Dermis microvascular lymphatic vessel endothelial cell (primary cell): ENCODE measurements around the gene ANKAR. TPM values are rescaled to one million over a fixed set of nuclear protein-coding genes. Genes with fewer than 3 reads are reported as not detected.
A peak's percentile ranks its signal among the peaks of the same experiment; 100 is the strongest.
"Not testable (repeated sequence)": the region's sequence is repeated elsewhere in the genome, so short reads cannot be mapped to it uniquely, and the experiment has no call there.

Source experiments
- DNase-seq, 2 donors: peaks; one replicate each; pipeline versions ENCODE4 v3.0.0 to v3.0.0-alpha.2; 2010; ENCODE audit warnings: low read depth in 2 of 2
- total RNA-seq: library from RNA; depleted of rRNA; stranded (reverse); fragments of >200 nt; gene quantifications from 2 replicates; pipeline ENCODE4 v1.2.1, GENCODE V29; 2014

The ANKAR gene
- total RNA-seq = 4.6 and 6.7 TPM in 2 replicates

- DNase-seq = peak; percentile 81 to 94
These were observed at the start of gene ANKAR for GRCh38 chr2:189674374-189675112. Gene ANKAR (plus strand): TSS chr2:189674670. CDS start chr2:189676491, 1,821 bp downstream.

DNA sequence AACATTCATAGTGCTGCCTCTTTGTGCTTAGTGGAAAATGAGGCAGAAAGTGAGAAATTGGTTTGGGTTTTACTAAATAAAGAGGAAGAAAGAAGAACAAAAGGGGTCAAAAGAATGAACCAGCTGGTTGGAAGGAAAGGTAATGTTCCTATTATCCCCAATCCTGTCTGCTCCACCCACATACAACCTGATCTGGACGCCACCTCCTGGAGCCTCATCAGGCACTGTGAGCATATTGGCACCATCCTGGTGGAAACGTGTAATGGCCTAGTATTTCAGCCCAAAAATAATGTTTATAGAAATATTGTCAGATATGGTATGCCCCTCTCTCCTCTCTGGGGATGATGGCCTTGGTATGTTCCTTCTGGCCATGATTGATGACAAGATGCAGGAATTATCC lies 48.8 kb upstream of the ANKAR start:
- DNase-seq = no peak

GRCh38 chr2:189627789-189628188 lies 46.7 kb upstream of the ANKAR start:
- no peak for DNase-seq

DNA sequence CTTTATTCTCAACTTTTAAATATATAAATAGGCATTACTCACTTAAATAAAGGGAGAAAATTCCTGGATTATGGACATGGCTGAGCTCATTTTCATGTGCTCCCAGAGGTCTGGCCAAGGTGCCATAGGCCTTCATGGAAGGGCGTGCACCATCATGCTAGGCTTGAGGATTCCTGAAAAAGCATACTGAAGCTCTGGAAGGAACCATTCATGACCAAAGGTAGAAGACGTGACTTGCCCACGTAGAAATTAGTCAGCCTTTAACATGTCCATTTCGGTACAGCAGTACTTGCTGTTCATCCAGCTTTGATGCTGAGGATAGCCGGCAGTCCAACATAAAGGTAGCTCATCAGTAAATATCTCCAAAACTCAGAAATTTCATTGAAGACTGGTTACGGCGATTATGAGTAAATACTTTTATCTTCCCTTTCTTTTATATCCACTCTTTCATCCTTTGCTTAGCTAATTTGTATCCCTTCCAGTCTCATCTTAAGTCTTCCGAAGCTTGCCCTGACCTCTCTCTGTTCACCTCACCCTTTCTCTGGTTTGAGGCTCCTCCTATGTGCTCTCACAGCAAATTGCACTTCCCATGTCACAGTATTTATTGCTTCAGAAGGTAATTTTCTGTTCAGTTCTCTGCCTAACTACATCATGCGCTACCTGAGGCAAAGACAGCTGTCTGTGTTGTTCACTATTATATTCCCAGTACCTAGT lies 45.5 kb upstream of the ANKAR start:
- DNase-seq = peak in 1 of 2 donors; percentile 27

GRCh38 chr2:189629531-189630453 lies 44.7 kb upstream of the ANKAR start:
- peak; percentile 24 to 71 for DNase-seq

GRCh38 chr2:189631849-189632248 lies 42.6 kb upstream of the ANKAR start:
- no peak for DNase-seq

- DNase-seq = peak in 1 of 2 donors; percentile 38
These were observed 41.1 kb upstream of the ANKAR start for GRCh38 chr2:189633392-189633811.

- no peak for DNase-seq
These were observed 39.1 kb upstream of the ANKAR start for GRCh38 chr2:189635353-189635752.

GRCh38 chr2:189638301-189639006 lies 36.0 kb upstream of the ANKAR start:
- DNase-seq = no peak

GRCh38 chr2:189639007-189639609 lies 35.4 kb upstream of the ANKAR start:
- DNase-seq = no peak

- DNase-seq = peak in 1 of 2 donors; percentile 50
These were observed 33.5 kb upstream of the ANKAR start for GRCh38 chr2:189641002-189641401.

DNA sequence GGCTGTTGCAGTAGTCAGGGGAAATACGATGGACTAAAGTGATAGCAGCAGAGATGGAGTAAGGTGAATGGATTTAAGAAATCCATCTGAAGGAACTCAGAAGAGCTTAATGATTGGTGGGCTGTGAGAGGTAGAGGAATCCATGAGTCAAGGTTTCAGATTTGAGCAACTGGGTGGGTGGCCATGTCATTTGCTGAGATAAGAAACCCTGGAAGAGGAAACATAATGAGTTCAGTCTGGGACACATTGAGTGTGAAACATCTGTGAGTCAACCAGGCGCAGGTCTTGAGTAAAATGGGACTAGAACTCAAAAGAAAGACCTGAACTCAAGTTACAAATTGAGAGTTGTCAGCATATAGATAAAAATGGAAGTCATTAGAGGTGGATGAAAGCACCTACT lies 32.9 kb upstream of the ANKAR start:
- DNase-seq = no peak

DNA sequence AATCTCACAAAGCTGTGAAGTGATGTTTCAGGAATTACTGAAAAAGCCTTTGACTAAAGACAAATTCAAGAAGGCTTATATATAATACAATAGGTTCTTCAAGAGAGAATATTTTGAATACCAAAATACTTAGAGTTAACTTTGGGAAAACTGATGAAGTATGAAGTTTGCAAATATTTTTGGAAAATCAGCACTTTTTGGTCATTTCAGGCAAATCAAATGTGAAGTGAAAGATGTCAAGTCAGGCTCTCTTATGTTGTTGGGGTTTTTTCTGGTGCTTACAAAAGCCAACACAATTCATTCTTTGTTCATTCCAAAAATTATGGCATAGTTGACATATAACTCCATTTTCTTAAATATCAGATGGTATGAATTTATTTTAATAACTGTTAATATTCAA lies 27.9 kb upstream of the ANKAR start:
- no peak for DNase-seq

DNA sequence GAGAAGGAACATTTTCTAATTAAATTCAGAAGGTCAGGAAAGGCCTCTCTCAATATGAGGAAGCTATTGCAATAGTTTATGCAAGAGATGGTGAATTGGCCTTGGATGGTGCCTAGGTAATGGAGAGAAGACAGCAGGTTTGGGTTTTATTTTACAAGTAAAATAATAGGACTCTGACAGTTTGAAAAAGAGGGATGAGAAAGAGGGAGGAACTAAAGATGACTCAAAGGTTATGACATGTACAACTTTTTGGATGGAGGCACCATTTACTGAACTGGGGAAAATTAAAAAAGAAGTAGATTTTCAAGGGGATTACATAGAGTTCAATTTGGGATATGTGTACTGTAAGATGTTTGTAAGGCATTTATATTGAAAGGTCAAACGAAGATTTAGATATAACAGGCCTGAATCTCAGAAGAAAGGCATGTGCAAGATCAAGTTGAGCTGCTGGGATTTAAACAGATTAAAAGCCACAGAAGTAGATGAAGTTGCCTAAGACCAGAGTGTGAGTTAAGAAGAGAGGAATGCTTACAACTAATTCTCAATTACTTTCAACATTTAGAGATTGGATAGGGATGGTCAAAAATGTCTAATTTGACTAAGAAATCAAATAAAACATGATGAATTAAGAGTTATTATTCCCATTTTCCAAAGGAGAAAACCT lies 25.5 kb upstream of the ANKAR start:
- no peak for DNase-seq

GRCh38 chr2:189651284-189651683 lies 23.2 kb upstream of the ANKAR start:
- no peak for DNase-seq

DNA sequence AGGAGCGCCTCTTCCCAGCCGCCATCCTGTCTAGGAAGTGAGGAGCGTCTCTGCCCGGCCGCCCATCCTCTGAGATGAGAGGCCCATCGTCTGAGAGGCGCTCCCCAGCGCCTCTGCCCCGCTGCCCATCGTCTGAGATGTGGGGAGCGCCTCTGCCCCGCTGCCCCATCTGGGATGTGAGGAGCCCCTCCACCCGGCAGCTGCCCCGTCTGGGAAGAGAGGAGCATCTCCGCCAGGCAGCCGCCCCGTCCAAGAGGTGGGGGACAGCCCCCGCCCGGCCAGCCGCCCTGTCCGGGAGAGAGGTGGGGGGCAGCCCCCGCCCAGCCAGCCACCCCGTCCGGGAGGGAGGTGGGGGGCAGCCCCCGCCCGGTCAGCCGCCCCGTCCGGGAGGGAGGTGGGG lies 21.0 kb upstream of the ANKAR start:
- not testable (repeated sequence) for DNase-seq

GRCh38 chr2:189654641-189655040 lies 19.8 kb upstream of the ANKAR start:
- no peak for DNase-seq

- no peak for DNase-seq
These were observed 16.6 kb upstream of the ANKAR start for GRCh38 chr2:189657867-189658266.

- DNase-seq = no peak
These were observed 15.9 kb upstream of the ANKAR start for GRCh38 chr2:189658306-189659212.
